ENCODE measurements around the gene AKR1C1.
"Not testable (repeated sequence)": the region's sequence is repeated elsewhere in the genome, so short reads cannot be mapped to it uniquely, and the experiment has no call there.

AKR1C1 gene

DNA sequence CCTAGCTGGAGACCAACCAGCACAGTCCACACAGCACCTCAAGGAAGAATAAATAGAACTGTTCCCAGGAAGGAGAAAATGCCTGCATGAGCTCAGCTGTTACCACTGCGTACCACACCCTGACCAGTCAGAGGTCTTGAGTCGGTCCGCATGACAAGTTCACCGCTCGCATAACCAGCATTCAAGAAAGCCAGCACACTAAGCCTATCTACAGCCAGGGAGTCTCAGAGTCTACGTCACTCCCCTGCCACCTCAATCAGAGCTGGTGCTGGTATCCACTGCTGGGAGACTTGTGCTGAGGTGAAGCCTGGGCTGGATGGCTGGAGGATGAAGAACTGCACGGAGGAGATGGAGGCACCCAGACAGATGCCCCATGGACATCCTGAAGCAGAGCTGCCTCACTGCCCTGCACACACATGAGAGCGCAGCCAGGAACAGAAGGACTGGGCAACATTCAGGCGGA, 19.6 kb downstream of the AKR1C1 start:
- Histone ChIP-seq H3K27me3 (ENCODE audit: control insufficient read depth, insufficient read depth, low read length, poor library complexity, severe bottlenecking) (no peaks in the 10 kb centered on the region), H3K4me3 (ENCODE audit: insufficient read depth, low read depth, low read length) (no peak overlapping the region), H3K27ac (ENCODE audit: insufficient read depth, low read depth, low read length, poor library complexity, severe bottlenecking) (no peak overlapping the region), H3K36me3 (ENCODE audit: control insufficient read depth, insufficient read depth, low read length) (no peaks in the 10 kb centered on the region), H3K9me3 (ENCODE audit: control insufficient read depth, low read length) (no peaks in the 10 kb centered on the region), H3K4me1 (ENCODE audit: control insufficient read depth, insufficient read depth, low read length) (no peaks in the 10 kb centered on the region)
- 95 to 96% methylated on average over 9 of the region's 9 CpGs for WGBS, 2 experiments

DNA sequence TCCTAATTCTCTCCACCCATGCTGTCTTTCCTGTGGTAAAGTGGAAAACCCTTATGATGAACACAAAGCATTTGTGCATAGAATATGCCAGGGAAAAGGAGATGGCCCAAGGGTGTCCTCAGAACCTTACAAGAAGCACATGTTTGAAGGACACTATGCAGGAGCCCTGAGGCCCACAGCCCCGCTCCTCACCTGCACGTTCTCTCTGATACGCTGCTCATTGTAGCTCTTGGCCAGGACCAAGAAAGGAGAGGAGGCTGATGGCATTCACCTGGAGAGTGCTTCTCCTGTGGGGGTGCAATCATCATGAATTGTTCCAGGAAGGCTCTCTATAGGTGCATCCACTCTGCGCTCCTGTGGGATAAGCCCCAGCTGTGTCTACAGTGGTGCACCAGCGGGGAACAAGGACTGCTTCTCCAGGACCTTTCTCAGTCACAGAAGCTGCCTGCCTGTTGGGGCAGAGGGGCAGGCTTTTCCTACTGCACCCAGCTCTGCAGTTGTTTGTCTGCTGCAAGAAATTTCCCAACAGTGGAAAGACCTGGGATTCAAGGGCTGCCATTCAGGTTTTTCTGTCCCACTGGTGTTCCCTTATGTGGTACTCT, 20.5 kb downstream of the AKR1C1 start:
- 94 to 96% methylated on average over 5 of the region's 5 CpGs for WGBS, 2 experiments
- Histone ChIP-seq H3K36me3 (ENCODE audit: control insufficient read depth, insufficient read depth, low read length) (no peaks in the 10 kb centered on the region), H3K27ac (ENCODE audit: insufficient read depth, low read depth, low read length, poor library complexity, severe bottlenecking) (no peak overlapping the region)

DNA sequence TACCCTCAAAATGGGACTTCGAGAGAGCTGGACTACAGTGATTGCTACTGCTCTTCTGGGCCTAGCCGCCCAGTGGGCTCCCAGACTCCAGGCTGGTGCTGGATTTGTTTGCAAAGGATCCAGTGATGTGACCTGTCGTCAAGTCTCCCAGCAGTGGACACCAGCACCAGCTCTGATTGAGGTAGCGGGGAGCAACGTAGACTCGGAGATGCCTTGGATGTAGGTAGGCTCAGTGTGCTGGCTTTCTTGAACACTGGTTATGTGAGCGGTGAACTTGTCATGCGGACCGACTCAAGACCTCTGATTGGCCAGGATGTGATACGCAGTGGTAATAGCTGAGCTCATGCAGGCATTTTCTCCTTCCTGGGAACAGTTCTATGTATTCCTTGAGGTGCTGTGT, 21.0 kb downstream of the AKR1C1 start:
- H3K27ac ChIP-seq (ENCODE audit: insufficient read depth, low read depth, low read length, poor library complexity, severe bottlenecking): no peak overlapping the region
- no peaks in the 10 kb centered on the region for H3K36me3 ChIP-seq (ENCODE audit: control insufficient read depth, insufficient read depth, low read length)
- H3K4me1 ChIP-seq (ENCODE audit: control insufficient read depth, insufficient read depth, low read length): no peaks in the 10 kb centered on the region
- no peaks in the 10 kb centered on the region for H3K27me3 ChIP-seq (ENCODE audit: control insufficient read depth, insufficient read depth, low read length, poor library complexity, severe bottlenecking)
- H3K4me3 ChIP-seq (ENCODE audit: insufficient read depth, low read depth, low read length): no peak overlapping the region
- no peaks in the 10 kb centered on the region for H3K9me3 ChIP-seq (ENCODE audit: control insufficient read depth, low read length)
- 96% methylated on average over 10 of the region's 10 CpGs for WGBS, 2 experiments

More for the DNA sequence above, 20.5 kb downstream of the AKR1C1 start:
- no peaks in the 10 kb centered on the region for H3K27me3 ChIP-seq (ENCODE audit: control insufficient read depth, insufficient read depth, low read length, poor library complexity, severe bottlenecking)
- H3K4me3 ChIP-seq (ENCODE audit: insufficient read depth, low read depth, low read length): no peak overlapping the region
- no peaks in the 10 kb centered on the region for H3K4me1 ChIP-seq (ENCODE audit: control insufficient read depth, insufficient read depth, low read length)
- no peaks in the 10 kb centered on the region for H3K9me3 ChIP-seq (ENCODE audit: control insufficient read depth, low read length)

DNA sequence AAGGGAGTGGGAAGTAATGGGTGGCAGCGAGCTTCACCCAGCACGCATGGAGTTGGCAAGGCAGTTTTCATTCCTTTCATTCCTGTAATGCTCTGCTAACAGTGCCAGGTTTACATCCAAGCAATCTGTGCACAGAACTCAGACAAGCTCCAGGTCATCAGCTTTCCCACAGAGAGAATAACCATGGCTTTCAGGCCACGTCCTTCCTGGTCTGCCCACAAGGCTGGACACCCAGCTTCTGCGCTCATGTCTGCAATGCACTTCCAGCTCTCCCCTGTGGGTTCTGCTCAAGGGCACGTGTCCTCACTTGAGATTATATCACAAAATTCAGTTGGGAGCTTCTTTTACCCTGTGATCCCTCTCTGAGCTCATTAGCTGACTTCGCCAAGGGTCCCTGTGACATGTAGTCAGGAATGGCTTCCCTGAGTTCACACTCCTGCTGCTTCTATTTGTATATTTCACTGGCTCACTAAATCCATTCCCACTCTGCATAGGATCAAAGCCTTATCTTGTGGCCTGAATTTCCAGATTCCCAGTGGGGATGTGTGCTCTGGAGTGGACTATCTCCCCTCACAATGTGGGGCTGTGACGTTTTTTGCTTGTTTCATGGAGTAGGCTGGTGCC, 21.9 kb downstream of the AKR1C1 start:
- 81% methylated on average over 7 of the region's 7 CpGs for WGBS, 2 experiments
- Histone ChIP-seq H3K27ac (ENCODE audit: insufficient read depth, low read depth, low read length, poor library complexity, severe bottlenecking) (no peak overlapping the region), H3K36me3 (ENCODE audit: control insufficient read depth, insufficient read depth, low read length) (no peaks in the 10 kb centered on the region), H3K4me1 (ENCODE audit: control insufficient read depth, insufficient read depth, low read length) (no peaks in the 10 kb centered on the region), H3K9me3 (ENCODE audit: control insufficient read depth, low read length) (no peaks in the 10 kb centered on the region), H3K27me3 (ENCODE audit: control insufficient read depth, insufficient read depth, low read length, poor library complexity, severe bottlenecking) (no peaks in the 10 kb centered on the region), H3K4me3 (ENCODE audit: insufficient read depth, low read depth, low read length) (no peak overlapping the region)

DNA sequence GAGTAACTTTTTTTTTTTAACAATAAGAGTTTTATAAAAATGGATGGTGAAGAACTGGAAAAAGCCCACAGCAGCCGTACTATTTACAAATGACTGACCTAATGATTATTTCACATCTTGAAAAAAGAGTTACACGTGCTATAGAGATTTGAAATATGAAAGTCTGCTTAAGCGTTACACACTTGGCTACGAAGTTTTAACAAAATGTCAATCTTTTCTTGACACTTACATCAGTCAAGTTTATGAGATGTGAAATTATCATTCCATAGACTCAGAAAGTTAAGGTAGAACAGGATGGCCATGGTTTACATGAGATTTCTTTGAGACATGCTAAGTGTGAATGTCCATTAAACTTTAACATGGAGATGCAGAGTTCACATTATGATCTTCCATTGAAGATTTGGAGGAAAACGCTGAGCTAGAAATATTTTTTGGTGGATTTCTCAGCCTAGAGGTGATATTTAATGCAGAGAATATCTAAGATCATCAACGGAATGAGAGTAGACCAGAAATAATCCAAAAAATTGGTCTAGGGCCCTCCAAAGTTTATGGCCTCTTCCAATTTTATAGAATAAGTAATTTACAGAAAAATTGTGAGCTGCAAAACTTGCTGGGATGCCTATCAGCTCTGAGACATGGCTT, 24.9 kb downstream of the AKR1C1 start:
- not testable (repeated sequence) for H3K27me3 ChIP-seq (ENCODE audit: control insufficient read depth, insufficient read depth, low read length, poor library complexity, severe bottlenecking); H3K36me3 ChIP-seq (ENCODE audit: control insufficient read depth, insufficient read depth, low read length); H3K27ac ChIP-seq (ENCODE audit: insufficient read depth, low read depth, low read length, poor library complexity, severe bottlenecking); H3K4me3 ChIP-seq (ENCODE audit: insufficient read depth, low read depth, low read length); H3K9me3 ChIP-seq (ENCODE audit: control insufficient read depth, low read length); H3K4me1 ChIP-seq (ENCODE audit: control insufficient read depth, insufficient read depth, low read length)
- 88 to 92% methylated on average over 4 to 6 of the region's 6 CpGs for WGBS, 2 experiments

DNA sequence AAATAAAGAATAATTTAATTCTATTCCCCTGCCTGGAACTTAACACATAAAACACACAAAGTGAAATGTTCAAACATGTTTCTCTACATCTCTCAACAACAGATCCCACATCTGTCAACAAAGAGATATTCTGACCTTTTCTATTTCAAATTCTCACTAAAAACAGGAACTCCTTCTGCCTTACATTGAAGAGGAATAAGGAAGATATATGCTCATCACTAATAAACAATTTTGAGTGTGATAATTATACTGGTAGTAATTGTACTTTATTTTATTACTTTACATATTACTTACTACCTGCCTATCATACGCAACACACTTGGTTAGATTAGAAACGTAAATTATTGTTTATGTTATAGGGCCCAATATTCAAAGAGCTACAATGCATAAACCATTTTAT, 27.0 kb downstream of the AKR1C1 start:
- Histone ChIP-seq H3K27me3 (ENCODE audit: control insufficient read depth, insufficient read depth, low read length, poor library complexity, severe bottlenecking) (no peaks in the 10 kb centered on the region), H3K36me3 (ENCODE audit: control insufficient read depth, insufficient read depth, low read length) (no peaks in the 10 kb centered on the region), H3K27ac (ENCODE audit: insufficient read depth, low read depth, low read length, poor library complexity, severe bottlenecking) (no peak overlapping the region), H3K4me1 (ENCODE audit: control insufficient read depth, insufficient read depth, low read length) (no peaks in the 10 kb centered on the region), H3K4me3 (ENCODE audit: insufficient read depth, low read depth, low read length) (no peak overlapping the region), H3K9me3 (ENCODE audit: control insufficient read depth, low read length) (no peaks in the 10 kb centered on the region)
- WGBS, 2 experiments: 100% methylated on average over 2 of the region's 2 CpGs; no CpG with 5 or more reads in 1 of the 2 experiments

DNA sequence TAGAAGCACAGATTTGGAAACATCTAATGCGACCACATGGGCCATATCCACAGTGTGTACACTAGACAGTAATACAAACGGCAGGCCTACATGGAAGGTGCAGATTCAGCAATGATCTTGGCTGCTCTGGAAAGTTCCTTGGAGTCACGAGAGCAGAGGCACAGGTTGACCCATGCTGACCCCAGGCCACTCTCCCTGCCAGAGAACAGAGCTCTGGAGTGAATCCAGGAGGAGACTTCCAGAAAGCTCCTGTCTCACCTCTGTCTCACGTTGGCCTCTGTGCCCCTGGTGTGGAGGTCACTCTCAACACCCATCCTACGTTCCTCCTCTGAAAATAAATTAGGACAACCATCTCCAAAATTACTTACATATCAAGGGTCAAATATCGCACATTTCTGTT, 28.2 kb downstream of the AKR1C1 start:
- H3K9me3 ChIP-seq (ENCODE audit: control insufficient read depth, low read length); H3K36me3 ChIP-seq (ENCODE audit: control insufficient read depth, insufficient read depth, low read length); H3K27me3 ChIP-seq (ENCODE audit: control insufficient read depth, insufficient read depth, low read length, poor library complexity, severe bottlenecking); H3K27ac ChIP-seq (ENCODE audit: insufficient read depth, low read depth, low read length, poor library complexity, severe bottlenecking); H3K4me1 ChIP-seq (ENCODE audit: control insufficient read depth, insufficient read depth, low read length); H3K4me3 ChIP-seq (ENCODE audit: insufficient read depth, low read depth, low read length): not testable (repeated sequence)
- WGBS, 2 experiments: 96 to 97% methylated on average over 2 of the region's 6 CpGs

DNA sequence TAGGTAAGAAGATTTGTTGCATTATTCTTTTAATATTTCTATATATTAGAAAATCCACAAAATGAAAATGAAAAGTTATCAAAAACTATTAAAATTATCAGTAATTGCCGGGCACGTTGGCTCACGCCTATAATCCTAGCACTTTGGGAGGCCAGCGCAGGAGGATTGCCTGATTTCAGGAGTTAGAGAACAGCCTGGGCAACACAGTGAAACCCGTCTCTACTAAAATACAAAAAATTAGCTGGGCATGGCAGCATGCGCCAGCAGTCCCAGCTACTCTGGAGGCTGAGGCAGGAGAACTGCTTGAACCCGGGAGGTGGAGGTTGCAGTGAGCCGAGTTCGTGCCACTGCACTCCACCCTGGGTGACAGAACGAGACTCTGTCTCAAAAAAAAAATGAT, 29.3 kb downstream of the AKR1C1 start:
- H3K36me3 ChIP-seq (ENCODE audit: control insufficient read depth, insufficient read depth, low read length); H3K9me3 ChIP-seq (ENCODE audit: control insufficient read depth, low read length); H3K27me3 ChIP-seq (ENCODE audit: control insufficient read depth, insufficient read depth, low read length, poor library complexity, severe bottlenecking); H3K4me3 ChIP-seq (ENCODE audit: insufficient read depth, low read depth, low read length); H3K4me1 ChIP-seq (ENCODE audit: control insufficient read depth, insufficient read depth, low read length); H3K27ac ChIP-seq (ENCODE audit: insufficient read depth, low read depth, low read length, poor library complexity, severe bottlenecking): not testable (repeated sequence)
- WGBS, 2 experiments: 91% methylated on average over 10 of the region's 10 CpGs

DNA sequence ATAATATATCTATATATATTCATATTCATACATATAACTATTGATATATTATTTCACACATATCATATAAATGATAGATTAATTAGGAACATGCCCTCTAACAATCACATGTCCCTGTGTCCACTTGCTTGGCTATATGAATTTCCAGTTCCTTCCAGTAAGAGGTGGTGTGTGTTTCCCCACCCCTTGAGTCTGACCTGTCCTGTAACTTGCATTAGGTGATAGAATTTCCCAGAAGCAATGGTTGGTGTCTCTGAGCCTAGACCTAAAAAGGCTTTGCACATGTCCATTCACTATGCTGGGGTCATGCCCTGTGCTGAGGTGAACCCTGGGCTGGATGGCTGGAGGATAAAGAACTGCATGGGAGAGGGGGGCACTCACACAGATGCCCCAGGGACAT, 31.0 kb downstream of the AKR1C1 start:
- H3K27ac ChIP-seq (ENCODE audit: insufficient read depth, low read depth, low read length, poor library complexity, severe bottlenecking); H3K4me1 ChIP-seq (ENCODE audit: control insufficient read depth, insufficient read depth, low read length); H3K4me3 ChIP-seq (ENCODE audit: insufficient read depth, low read depth, low read length); H3K27me3 ChIP-seq (ENCODE audit: control insufficient read depth, insufficient read depth, low read length, poor library complexity, severe bottlenecking); H3K9me3 ChIP-seq (ENCODE audit: control insufficient read depth, low read length); H3K36me3 ChIP-seq (ENCODE audit: control insufficient read depth, insufficient read depth, low read length): not testable (repeated sequence)

DNA sequence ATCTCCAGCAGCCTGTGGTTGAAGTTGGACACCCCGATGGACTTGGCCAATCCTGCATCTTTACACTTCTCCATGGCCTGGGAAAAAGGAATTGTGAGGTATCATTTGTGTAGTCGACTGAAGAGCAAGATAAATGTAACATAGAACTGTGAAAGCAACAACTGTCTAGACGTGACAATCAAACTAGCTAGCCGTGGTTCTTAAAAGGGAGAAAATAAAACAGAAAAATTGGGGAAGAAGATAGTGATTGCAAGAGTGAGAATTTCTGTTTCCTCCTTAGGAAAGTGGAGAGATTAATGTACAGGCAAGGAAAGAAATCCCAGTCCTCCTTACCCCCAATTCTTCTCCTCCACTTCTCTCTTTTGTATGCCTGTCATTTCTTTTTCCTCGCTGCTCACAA, 35.5 kb downstream of the AKR1C1 start:
- Histone ChIP-seq H3K27me3 (ENCODE audit: control insufficient read depth, insufficient read depth, low read length, poor library complexity, severe bottlenecking) (no peaks in the 10 kb centered on the region), H3K4me1 (ENCODE audit: control insufficient read depth, insufficient read depth, low read length) (no peaks in the 10 kb centered on the region), H3K4me3 (ENCODE audit: insufficient read depth, low read depth, low read length) (no peak overlapping the region), H3K36me3 (ENCODE audit: control insufficient read depth, insufficient read depth, low read length) (no peaks in the 10 kb centered on the region), H3K27ac (ENCODE audit: insufficient read depth, low read depth, low read length, poor library complexity, severe bottlenecking) (no peak overlapping the region), H3K9me3 (ENCODE audit: control insufficient read depth, low read length) (no peaks in the 10 kb centered on the region)
- WGBS, 2 experiments: 93% methylated on average over 4 of the region's 5 CpGs

All from ectodermal cell (in vitro differentiated cells).